SIG-M5 treated with dmso at 0.1 percent for 504 hours (cell line): Measurements from ENCODE around the gene SPIRE2.
"Not testable (repeated sequence)": the region's sequence is repeated elsewhere in the genome, so short reads cannot be mapped to it uniquely, and the experiment has no call there.

ENCODE experiments used
- DNase-seq: peaks from one replicate; lab custom pipeline; 2025; ENCODE audit not compliant: unreplicated experiment; lab: John Stamatoyannopoulos, UW

Gene SPIRE2

DNA sequence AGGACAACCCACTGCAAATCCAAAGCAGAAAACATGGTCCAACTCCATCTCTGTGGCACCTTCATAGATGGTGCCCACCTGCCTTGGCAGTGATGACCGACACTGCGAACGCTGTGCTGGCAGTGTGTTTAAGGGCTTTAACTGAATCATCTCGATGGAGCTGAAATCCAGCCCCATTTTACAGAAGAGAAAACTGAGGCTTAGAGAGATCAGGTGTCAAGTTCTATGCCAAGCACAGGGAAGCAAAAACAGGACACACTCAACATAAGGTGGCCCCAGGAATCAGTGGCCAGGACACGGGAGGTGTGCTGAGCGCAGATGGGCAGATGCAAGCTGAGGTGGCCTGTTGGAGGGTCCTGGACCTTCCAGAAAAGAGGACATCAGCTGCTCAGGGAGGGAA is 34.5 kb downstream of the SPIRE2 start:
- no peak for DNase-seq

DNA sequence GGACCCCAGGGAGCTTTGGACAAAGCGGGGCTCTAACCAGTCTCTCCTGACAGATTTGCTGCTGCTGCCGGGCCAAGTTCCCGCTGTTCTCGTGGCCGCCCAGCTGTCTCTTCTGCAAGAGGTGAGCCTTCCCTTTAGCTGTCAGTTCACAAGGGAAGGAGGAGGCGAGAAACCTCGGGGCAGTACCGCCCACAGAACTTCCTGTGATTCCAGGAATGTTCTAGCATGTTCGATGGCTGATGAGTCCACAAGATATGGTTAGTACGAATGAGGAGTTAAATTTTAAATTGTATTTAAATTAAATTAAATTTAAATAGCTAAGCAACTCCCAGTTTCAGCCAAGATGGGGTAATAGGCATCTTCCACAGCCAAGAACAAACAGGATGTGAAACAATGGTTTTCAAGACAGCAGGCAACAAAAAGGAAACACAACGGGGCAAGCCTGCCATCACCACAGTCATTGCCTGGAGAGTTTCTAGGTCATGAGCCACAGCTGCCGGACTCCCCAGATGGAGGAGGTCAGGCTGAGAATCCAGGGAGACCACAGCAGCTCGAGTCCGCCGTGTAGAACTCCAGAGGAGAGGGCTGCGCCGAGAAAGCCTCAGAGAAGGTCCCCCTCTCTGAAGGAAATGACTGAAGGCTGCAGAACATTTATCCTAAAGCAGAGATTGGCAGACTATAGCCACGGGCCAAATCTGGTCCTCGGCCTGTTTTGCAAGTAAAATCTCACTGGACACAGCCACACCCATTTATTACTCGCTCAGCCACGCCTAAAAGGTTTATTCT is 35.7 kb downstream of the SPIRE2 start:
- peak; percentile 77 for DNase-seq

DNA sequence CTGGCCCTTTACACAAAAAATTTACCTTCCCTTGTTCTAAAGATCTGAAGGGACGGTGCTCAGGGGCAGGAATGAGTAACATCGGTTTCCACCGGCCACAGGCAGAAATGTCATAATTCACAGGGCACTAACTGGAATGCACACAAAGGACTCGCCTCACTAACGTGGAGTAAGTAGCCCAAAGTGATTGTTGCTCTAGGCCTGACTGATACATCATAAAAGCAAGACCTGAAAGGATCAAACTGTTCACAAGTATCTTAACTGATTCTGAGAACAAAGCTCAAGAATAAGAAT is 36.2 kb downstream of the SPIRE2 start:
- DNase-seq, result no peak

DNA sequence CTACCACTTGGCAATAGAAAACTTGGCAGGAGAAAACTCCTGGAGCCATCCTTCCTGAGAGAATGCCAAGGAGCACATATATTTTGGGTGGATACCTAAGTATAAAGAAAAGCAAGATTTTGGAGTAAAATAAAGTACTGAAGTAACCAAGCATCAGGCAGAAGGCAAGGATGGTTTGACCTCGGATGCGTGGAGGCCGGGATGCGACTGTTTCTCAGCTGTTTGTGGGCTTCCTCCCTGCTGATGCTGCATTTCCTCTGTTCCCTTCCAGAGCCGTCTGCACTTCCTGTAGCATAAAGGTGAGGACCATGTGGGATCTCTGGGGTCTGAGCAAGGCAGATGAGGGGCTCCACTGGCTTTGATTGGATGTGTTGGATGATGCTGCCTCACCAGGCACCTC is 39.6 kb downstream of the SPIRE2 start:
- DNase-seq, result no peak

DNA sequence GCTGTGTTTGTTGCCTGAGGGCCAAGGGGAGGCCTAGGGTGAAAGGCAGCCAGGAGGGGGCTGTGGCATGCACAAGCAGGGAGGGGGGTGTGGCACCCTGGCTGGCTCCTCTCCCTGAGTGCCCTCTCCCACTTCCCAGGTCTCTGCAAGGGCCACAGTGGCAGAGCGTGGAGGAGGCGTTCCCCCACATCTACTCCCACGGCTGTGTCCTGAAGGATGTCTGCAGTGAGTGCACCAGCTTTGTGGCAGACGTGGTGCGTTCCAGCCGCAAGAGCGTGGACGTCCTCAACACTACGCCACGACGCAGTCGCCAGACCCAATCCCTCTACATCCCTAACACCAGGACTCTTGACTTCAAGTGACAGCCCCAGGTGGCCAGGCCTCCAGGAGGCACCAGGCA is 41.6 kb downstream of the SPIRE2 start:
- DNase-seq, result no peak

DNA sequence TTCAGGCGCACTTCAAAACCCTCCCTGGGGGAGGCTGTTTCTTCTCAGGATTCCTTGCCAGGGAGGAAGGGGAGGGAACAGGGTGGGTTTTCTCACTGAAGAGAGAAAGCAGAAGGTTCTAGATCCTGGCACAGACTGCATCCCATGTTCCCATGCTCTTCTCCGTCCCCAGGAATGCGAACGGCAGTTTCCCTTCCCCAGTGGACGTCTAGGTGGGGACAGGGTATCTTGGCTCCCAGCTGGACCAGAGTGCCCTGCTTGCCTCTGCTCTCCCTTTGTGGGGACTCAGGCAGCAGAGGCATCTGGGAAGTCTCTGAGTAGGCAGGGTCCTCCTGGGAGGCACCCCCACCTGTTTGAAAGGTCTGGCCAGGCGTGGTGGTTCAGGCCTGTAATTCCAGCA is 42.2 kb downstream of the SPIRE2 start:
- no peak for DNase-seq

DNA sequence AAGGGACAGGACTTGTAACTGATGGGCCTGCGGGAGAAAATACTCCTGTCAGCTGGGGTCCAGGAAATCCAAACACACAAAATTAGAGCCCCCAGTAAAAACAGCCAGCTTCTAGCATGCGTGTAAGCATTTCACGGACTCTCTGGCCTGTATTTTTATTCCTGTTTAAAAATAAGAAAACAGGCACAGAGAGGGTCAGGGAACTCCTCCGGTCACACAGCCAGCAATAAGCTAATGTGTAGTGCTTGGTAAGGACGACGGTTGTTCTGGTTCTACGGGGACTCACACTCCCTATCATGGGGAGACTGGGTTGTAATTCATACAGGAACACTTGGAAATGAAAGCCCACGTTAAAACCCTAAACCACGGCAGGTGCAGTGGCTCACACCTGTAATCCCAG is 43.6 kb downstream of the SPIRE2 start:
- no peak for DNase-seq

DNA sequence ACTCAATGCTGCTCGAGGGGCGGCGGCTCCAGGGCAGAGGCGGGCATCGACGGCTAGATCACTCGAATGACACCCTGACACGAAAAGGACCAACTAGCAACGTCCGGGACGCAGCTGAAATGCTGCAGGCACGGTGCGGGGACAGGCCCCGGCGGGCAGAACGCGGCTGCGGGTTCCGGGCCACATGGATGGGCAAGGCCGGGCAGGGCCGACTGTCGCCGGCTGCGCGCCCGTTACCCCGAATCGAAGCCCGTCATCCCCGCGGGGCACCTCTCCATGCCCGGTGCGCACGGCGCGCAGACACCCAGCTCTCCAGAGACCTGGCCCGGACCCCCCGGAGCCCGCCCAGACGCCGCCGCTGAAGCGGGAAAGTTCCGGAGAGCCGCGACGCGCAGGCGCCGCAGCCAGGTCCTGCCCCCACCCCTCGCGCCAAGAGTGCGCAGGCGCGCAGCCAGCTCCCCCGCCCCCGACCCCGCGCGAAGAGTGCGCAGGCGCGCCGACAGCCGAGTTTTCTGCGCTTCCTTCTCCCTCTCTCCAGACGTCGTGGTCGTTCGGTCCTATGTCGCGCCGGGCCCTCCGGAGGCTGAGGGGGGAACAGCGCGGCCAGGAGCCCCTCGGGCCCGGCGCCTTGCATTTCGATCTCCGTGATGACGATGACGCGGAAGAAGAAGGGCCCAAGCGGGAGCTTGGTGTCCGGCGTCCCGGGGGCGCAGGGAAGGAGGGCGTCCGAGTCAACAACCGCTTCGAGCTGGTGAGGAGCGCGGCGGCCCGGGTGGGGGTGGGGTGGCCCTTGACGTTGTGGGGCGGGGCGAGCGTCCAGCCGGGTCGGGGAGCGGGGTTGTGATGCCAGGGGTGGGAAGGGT is 45.1 kb downstream of the SPIRE2 start, which contains the start of gene TCF25:
TCF25 (plus strand) TSS at position 484 of the 863 bp plus-strand sequence; CDS start at position 560, 76 bp downstream.
- DNase-seq, result peak; percentile 75

DNA sequence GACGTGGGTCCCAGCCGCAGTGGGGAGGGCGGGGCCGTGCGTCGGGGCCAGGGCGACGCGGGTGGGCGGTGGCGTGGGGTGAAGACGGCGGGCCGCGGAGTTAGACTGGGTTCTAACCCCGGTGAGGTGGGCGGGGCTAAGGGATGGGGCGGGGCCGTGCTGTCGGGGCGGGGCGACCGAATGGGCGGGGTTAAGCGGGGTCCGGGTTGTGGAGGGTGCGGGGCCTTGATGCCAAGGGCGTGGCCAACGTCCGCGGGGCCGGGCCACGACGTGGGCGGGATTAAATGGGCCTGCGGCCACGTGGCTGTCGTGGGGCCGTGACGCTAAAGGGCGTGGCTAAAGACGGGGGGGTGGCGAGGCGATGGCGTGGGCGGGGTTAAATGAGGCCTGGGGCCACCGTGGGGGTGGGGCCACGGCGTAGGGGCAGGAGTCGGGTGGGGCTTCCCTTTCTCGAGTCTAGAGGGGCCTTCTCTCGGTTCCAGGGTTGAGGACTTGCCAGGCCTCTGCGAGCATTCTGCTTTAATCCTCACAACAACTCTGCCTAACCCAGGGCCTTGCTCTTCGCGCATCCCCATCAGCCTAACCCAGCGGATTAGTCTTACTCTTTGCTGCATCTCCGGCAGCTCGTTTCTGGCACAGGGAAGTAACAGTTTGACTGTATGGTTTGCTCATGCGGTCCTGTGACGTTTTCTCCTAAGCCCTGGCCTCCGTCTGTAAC is 45.9 kb downstream of the SPIRE2 start:
- DNase-seq, result peak; percentile 92

DNA sequence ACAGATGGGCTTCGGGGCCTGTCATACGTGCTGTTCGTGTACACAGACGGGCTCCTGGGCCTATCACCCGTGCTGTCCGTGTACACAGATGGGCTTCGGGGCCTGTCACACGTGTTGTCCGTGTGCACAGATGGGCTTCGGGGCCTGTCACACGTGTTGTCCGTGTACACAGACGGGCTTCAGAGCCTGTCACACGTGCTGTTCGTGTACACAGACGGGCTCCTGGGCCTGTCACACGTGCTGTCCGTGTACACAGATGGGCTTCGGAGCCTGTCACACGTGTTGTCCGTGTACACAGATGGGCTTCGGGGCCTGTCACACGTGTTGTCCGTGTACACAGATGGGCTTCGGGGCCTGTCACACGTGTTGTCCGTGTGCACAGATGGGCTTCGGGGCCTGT is 50.8 kb downstream of the SPIRE2 start:
- not testable (repeated sequence) for DNase-seq

DNA sequence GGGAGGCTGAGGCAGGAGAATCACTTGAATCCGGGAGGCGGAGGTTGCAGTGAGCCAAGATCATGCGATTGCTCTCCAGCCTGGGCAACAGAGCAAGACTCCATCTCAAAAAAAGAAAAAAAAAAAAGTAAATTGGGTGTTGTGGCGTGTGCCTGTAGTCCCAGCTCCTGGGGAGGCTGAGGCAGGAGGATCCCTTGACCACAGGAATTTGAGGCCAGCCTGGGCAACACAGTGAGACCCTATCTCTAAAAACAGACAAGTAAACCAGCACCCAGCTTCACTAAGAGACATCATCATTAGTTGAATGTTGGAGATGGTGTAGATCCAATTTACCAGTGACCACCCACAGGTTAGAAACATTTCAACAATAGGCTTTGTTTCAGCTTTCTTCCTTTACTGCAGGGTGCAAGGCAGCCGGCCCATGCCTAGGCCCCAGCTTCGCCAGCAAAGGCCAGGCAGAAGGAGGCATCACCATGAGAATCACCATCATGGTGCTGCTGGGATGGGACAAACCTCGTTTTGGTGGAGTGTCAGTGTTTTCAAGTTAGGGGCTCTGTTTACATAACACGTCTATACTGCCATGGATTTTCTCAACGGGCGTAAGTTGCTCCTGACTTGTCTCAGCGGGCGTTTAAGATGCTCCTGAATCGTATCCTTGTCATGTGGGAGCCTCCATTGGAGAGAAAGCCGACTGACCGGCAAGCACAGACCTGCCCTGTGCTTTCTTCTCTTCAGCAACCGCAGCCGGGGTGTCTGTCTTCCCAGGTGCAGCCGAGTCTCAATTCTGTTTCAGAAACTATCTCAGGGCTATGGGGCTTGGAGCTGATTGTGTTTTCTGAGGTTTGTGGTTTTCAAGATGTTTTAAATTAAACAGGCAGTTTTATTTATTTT is 52.4 kb downstream of the SPIRE2 start:
- DNase-seq, result no peak

DNA sequence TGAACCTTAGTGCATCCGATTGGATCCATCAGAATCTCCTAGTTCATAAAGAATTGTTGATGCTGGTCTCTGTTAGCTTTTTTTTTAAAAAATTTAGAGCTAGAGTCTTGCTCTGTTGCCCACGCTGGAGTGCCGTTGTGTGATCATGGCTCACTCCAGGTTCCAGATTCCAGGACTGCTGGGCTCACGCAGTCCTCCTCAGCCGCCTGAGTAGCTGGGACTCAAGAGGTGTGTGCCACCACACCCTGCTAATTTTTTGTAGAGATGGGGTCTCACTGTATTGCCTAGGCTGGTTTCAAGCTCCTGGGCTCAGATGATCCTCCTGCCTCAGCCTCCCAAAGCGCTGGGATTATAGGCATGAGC is 53.1 kb downstream of the SPIRE2 start:
- DNase-seq, result no peak

DNA sequence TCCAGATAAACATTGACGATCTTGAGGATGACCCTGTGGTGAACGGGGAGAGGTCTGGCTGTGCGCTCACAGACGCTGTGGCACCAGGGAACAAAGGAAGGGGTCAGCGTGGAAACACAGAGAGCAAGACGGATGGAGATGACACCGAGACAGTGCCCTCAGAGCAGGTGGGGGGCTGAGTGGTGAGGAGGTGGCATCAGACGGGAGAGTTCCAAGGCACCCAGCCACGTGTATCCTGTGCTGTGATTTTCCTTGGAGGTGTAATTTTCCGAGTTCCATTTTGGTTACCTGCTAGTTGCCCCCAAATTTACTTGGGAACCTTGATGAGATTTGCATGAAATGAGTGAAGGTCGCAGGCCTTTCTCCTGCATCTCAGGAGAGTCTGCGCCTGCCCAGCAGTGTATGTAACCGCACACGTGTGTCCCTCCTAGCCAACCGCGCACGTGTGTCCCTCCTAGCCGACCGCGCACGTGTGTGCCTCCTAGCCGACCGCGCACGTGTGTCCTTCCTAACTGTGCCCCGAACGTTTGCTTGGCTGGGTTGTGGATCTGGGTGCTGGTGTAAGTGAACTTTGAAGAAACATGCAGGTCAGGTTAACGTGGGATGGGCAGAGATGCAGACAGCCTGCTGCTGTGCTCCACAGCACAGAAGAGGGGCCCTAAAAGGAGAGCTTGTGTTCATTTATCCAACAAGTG is 55.2 kb downstream of the SPIRE2 start:
- DNase-seq, result no peak

DNA sequence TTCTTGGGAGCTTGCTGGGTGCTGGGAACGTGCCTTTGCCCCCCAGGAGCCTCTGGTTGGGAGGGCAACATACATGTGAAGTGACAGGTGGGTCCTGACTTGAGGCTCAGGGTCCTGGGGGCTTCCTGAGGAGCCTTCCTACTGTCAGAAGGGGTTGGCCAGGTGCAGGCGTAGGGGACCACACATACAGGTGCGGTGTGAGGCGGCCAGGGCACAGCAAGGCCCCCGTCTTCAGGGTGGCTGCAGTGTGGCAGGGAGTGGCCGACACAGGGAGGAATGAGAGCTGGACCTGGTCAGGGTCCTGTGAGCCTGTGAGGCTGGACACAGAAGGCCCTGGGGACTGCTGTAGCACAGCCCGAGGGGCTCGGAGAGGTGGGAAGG is 55.8 kb downstream of the SPIRE2 start:
- DNase-seq, result no peak

DNA sequence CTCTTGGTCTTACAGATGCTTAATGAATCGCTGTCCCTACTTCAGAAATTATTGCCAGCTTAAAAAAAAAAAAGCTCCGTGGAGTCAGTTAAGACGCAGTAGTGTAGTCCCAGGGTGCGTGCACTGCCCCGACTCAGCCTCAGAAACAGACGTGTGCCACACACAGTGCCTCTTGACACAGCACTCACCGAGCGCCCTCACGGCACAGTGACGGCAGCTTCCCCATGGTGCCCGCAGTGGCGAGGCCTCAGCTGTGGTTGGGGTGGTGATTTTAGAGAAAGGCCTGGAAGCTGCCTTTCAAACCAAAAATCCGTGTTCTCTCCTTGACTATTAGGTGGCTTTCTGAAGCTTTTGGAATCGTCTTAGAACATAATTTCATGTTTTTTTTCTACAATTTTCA is 59.0 kb downstream of the SPIRE2 start:
- no peak for DNase-seq

DNA sequence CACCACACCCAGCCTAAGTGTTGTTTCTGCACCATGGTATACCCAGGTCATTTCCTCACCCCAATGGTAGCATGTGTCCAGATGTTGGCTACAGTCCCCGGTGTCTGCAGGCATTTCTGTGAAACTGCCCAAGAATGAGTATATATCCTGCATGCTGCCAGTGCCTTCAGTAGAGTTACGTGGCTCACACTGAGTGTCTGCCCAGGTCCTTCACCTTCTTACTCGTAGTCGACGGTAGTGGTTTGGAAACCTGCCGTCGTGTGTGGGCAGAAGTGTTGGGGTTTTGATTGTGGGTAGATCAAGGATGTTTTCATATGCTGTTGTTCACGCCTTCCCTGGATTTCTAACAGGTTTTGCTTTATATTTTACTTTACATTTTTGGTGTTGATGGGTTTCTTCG is 61.9 kb downstream of the SPIRE2 start:
- no peak for DNase-seq

DNA sequence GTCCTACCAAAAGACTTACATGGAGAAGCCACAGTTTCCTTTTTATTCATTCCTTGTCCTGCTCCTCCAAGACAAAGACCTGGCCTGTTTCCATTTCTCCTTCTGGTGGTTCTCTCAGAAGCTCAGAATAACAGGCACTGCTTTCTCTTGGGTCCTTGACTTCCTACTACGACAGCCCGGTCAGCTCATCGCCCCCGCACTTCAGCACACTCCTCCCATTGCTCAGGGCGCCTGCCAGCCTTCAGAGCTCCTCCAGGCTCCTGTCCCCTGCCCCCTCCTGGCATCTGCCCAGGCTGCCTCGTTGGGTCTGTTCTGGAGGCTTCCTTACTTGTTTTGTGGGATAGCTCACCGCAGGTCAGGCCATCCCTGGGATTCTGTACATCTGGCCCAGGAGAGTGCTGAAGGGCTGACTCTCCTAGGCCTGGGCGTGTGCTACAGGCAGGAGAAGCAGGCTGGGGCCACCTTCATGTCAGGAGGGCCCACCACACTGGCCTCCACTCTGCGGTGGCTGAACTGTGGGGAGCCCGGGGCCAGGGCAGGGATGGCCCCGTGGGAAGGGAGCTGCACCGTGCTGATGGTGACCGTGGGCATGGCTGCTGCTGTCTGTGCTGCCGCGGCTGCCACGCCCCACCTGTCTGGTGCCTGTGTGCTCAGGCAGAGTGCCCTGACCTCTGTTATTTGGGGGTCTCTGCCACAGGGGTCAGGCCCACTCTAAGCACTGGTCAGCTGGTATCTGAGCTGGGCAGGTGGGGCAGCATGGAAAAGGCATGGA is 62.8 kb downstream of the SPIRE2 start:
- DNase-seq, result no peak

DNA sequence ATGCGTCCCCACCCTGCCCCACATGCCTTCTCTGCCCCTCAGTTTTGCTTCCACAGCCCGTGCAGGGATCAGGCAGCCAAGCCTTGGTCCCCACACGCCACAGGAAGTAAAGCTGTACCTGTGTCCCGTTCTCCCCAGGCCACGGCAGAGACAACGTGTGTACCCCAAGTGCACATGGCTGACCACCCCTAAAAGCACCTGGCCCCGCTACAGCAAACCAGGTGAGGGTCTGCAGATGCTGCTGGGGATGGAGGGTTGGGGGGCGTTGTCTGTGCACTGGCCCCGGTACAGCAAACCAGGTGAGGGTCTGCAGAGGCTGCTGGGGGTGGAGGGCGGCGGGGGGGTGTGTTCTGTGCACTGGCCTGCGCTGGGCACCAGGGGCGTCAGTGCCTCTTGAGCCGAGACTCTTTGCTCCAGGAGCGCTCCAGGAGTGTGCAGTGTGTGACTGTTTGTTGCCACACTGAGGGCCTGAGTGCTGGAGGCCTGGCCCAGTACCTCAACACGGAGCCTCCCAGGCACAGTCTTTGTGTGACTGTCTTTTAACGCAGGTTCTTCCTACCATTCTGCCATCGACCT is 63.9 kb downstream of the SPIRE2 start:
- DNase-seq, result no peak

DNA sequence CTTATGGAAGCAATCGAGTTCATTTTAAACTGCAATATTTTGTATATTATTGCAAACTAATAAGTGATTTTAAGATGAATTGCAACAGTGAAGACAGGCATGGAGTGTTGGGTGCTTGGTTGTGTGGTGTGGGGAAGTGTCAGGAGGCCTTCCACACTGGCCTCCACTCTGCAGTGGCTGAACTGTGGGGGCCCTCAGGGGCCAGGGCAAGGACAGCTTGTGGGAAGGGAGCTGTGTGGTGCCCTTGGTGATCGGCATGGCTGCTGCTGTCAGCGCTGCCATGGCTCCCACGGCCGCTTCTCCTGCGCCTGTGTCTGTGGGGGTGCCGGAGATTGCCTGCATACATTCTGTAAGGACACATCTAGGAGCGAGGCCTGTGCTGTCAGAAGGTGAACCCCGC is 64.4 kb downstream of the SPIRE2 start:
- no peak for DNase-seq
